MCF 10A (cell line): Measurements from ENCODE around the gene PFDN2. TPM values are rescaled to one million over a fixed set of nuclear protein-coding genes. Genes with fewer than 3 reads are reported as not detected.

Experiments
- BruUV-seq: library from RNA; stranded (reverse); fragments of 400-500 nt; replicated peaks from 2 replicates; lab custom pipeline; 2021; lab: Mats Ljungman, UMichigan
- CTCF ChIA-PET: fragments of 300-600 bp; sonication (Branson Sonifier 250); formaldehyde crosslinking; extraction: SDS; loops from one replicate; lab custom pipeline; 2021; ENCODE audit warnings: antibody characterized with exemption, inconsistent platforms; lab: Yijun Ruan, JAX
- POLR2A ChIA-PET: fragments of 300-600, 350-650 bp; sonication (Branson Sonifier 250); formaldehyde crosslinking; extraction: SDS; loops from one replicate; lab custom pipeline; 2020; ENCODE audit warnings: antibody characterized with exemption, inconsistent platforms; lab: Yijun Ruan, JAX
- DNase-seq: peaks from one replicate; pipeline ENCODE4 v3.0.0-alpha.2; 2018; ENCODE audit not compliant: unreplicated experiment
- H3K27ac Mint-ChIP-seq: one replicate; pipeline ENCODE4 v1.8.0; 2022; ENCODE audit warnings: mild to moderate bottlenecking, low read depth, mixed read lengths; ENCODE audit not compliant: unreplicated experiment
- H3K27me3 Mint-ChIP-seq: one replicate; pipeline ENCODE4 v1.8.0; 2022; ENCODE audit warnings: mixed read lengths; ENCODE audit not compliant: insufficient read depth, unreplicated experiment
- H3K36me3 Mint-ChIP-seq: one replicate; pipeline ENCODE4 v1.8.0; 2022; ENCODE audit warnings: mild to moderate bottlenecking, moderate library complexity, mixed read lengths; ENCODE audit not compliant: insufficient read depth, unreplicated experiment
- H3K4me1 Mint-ChIP-seq: one replicate; pipeline ENCODE4 v1.8.0; 2022; ENCODE audit warnings: mixed read lengths; ENCODE audit not compliant: insufficient read depth, unreplicated experiment
- H3K4me3 Mint-ChIP-seq: one replicate; pipeline ENCODE4 v1.8.0; 2022; ENCODE audit warnings: mild to moderate bottlenecking, moderate library complexity, mixed read lengths; ENCODE audit not compliant: unreplicated experiment
- H3K9me3 Mint-ChIP-seq: one replicate; pipeline ENCODE4 v1.8.0; 2022; ENCODE audit warnings: mixed read lengths; ENCODE audit not compliant: unreplicated experiment
- intact Hi-C: fragments of 100-400 bp; cut with micrococcal nuclease; formaldehyde crosslinking; loops from 2 replicates; pipeline ENCODE4 v1.14.1; 2022
- total RNA-seq: library from RNA; stranded (reverse); gene quantifications from 2 replicates; pipeline ENCODE4 v1.2.3, GENCODE V29; 2022
- TF ChIP-seq, protein P1 (sequence below): fragments of 200-600 bp; IDR thresholded peaks from one replicate; pipeline ENCODE4 v1.8.0; 2022; ENCODE audit warnings: antibody characterized with exemption, mild to moderate bottlenecking; ENCODE audit not compliant: unreplicated experiment

Gene PFDN2
- total RNA-seq, 1 experiment from 2014 or later: 514 TPM

DNA sequence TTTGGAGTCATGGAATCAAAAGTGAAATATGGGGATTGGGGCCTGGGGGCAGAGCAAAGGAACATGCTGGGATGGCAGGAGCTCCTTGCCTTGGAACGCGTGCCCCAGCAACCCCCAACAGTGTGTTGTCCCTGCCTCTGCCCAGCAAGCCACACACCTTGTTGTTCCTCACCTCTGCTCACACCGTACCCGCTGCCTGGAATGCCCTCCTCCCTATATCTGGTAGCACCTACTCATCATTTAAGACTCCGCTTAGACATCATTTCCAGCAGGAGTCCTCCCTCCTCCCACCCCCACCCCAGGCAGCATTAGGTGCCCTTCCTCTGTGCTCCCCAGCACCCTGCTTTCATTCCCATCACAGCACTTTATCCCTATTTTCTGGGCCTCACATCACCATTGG is 36.3 kb downstream of the PFDN2 start:
- H3K27me3 Mint-ChIP-seq: no peaks in the 10 kb centered on the region
- no peaks in the 10 kb centered on the region for H3K9me3 Mint-ChIP-seq
- H3K27ac Mint-ChIP-seq: peak overlapping the region; percentile 52
- peaks cover 3% of the 10 kb centered on the region for H3K36me3 Mint-ChIP-seq
- ChIA-PET CTCF (interaction anchor here (0.6 to 7.0 kb wide), 9 partner anchors 8 to 1191 kb away, joined by 3 to 47 read pairs (median 4); partner anchors contain the start of gene KLHDC9), POLR2A (interaction anchor here (0.6 to 2.0 kb wide), 5 partner anchors 13 to 61 kb away, joined by 3 to 11 read pairs (median 4); partner anchors contain the start of genes F11R, KLHDC9 and USF1)
- intact Hi-C loops: loop anchor here (10.0 kb wide), 1 partner anchor 737 kb away; the partner anchor contains the start of genes COPA and NCSTN
- TF ChIP-seq, protein P1, sequence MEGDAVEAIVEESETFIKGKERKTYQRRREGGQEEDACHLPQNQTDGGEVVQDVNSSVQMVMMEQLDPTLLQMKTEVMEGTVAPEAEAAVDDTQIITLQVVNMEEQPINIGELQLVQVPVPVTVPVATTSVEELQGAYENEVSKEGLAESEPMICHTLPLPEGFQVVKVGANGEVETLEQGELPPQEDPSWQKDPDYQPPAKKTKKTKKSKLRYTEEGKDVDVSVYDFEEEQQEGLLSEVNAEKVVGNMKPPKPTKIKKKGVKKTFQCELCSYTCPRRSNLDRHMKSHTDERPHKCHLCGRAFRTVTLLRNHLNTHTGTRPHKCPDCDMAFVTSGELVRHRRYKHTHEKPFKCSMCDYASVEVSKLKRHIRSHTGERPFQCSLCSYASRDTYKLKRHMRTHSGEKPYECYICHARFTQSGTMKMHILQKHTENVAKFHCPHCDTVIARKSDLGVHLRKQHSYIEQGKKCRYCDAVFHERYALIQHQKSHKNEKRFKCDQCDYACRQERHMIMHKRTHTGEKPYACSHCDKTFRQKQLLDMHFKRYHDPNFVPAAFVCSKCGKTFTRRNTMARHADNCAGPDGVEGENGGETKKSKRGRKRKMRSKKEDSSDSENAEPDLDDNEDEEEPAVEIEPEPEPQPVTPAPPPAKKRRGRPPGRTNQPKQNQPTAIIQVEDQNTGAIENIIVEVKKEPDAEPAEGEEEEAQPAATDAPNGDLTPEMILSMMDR: no peak
- no peak overlapping the region for H3K4me3 Mint-ChIP-seq
- no peak for DNase-seq
- BruUV-seq: no TSS peak
- peaks cover 71% of the 10 kb centered on the region for H3K4me1 Mint-ChIP-seq

DNA sequence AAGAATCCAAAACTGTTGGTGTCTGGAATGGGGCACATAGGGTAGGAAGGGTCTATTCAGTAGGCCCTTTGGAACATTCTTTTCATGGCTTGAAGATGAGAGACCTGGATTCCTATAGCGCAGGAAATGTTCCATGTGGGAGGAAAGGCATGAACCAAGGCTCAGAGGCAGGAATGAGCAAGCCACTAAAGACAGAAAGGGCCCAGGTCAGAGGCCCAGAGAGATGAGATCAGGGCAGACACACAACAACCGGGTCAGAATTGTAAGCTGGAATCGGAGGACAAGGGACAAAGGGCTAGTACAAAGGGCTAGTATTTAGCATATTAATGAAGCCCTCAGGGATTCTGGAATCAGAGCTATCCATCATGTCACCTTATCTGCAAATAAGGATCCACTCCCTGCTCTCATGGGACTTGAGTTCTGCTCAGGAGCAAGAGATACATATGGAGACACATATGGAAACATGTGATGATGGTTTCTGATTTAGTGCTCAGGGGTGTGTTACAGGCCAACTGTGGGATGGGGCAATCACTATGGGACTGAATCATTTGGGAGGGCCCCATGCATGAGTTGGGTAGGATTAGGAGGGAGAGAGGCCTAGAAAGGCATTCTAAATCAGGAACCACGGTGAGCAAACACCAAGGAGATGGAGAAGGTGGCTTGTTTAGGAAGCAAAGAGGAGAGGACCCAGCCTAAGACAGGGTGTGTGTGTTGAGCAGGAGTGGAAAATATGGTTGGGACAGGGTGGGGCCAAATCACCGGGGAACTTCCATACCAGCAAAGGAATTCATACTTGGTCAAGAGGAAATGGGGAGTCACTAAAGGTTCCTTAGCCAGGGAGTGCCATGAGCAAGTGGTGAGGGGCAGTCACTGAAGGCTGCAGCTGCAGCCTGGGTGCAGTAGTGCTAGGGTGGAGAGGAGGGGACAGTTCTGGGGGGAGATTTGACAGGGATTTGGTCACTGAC is 37.1 kb downstream of the PFDN2 start:
- TF ChIP-seq, protein P1: no peak
- intact Hi-C loops: loop anchor here (10.0 kb wide), 1 partner anchor 736 kb away; the partner anchor contains the start of genes COPA and NCSTN
- BruUV-seq: no TSS peak
- POLR2A ChIA-PET: interaction anchor here (1.6 to 2.0 kb wide), 3 partner anchors 12 to 34 kb away, joined by 4 to 11 read pairs (median 8); partner anchors contain the start of genes KLHDC9 and USF1
- H3K27ac Mint-ChIP-seq: peak overlapping the region; percentile 52
- peaks cover 68% of the 10 kb centered on the region for H3K4me1 Mint-ChIP-seq
- H3K4me3 Mint-ChIP-seq: no peak overlapping the region
- H3K27me3 Mint-ChIP-seq: no peaks in the 10 kb centered on the region
- H3K9me3 Mint-ChIP-seq: no peaks in the 10 kb centered on the region
- DNase-seq: peak; percentile 44
- no peaks in the 10 kb centered on the region for H3K36me3 Mint-ChIP-seq
- CTCF ChIA-PET: interaction anchor here (0.6 to 7.0 kb wide), 8 partner anchors 7 to 133 kb away, joined by 3 to 47 read pairs (median 4); partner anchors contain the start of gene KLHDC9

DNA sequence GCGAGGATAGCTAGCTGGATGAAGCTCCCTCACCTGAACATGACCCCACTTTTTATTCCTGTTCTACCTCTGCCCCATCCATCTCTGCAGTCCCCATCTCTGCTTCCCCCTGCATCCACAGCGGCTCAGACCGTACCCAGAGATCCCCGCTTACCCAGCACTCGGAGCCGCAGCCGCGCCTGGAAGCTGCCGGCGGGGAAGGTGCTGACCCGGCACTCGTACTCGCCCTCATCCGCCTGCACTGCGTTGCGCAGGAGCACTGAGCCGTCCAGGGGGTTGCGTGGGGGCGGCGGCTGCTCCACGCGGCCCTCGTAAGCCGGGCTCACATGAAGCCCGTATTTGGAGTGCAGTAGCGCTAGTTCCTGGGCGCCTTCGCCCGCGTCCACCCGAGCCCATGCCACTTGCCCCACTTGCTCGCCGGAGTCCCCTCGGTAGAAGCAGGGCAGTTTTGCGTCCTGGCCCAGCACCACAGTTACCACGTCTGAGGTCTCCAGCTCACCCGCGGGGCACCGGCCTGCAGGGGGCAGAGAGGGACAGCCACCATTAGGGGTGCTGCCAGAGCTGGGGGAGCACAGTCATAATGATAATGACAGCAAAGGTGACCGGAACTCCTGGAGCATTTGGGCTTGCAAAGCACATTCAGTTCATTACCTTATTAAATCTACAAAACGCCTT is 38.3 kb downstream of the PFDN2 start:
- ChIA-PET CTCF (interaction anchor here (0.6 to 4.8 kb wide), 6 partner anchors 9 to 104 kb away, joined by 3 to 38 read pairs (median 4); partner anchors contain the start of genes KLHDC9, NECTIN4 and USF1), POLR2A (interaction anchor here (0.6 to 7.0 kb wide), 7 partner anchors 9 to 237 kb away, joined by 3 to 82 read pairs (median 3); partner anchors contain the start of genes F11R, KLHDC9, NECTIN4 and USF1)
- Mint-ChIP-seq H3K4me1 (peaks cover 68% of the 10 kb centered on the region), H3K27me3 (no peaks in the 10 kb centered on the region), H3K27ac (no peak overlapping the region), H3K4me3 (no peak overlapping the region), H3K36me3 (no peaks in the 10 kb centered on the region), H3K9me3 (no peaks in the 10 kb centered on the region)
- TF ChIP-seq, protein P1: no peak
- intact Hi-C loops: loop anchor here (10.0 kb wide), 1 partner anchor 735 kb away; the partner anchor contains the start of genes COPA and NCSTN
- DNase-seq: no peak
- BruUV-seq: no TSS peak
